Activated naive CD4-positive, alpha-beta T cell treated with anti-CD3 and anti-CD28 coated beads, Interleukin-2, amount 50 U/mL, for 16 hours (primary cell): ENCODE measurements around the gene FHIT.
"Not testable (repeated sequence)": the region's sequence is repeated elsewhere in the genome, so short reads cannot be mapped to it uniquely, and the experiment has no call there.

ENCODE experiments used
- DNase-seq: peaks from one replicate; pipeline ENCODE4 v3.0.0-alpha.2; 2020

Gene FHIT

GRCh38 chr3:61051666-61052065 lies 199.6 kb downstream of the FHIT start:
- DNase-seq = no peak

- DNase-seq = not testable (repeated sequence)
Measured at GRCh38 chr3:61045169-61045568, 206.1 kb downstream of the FHIT start.

GRCh38 chr3:61043156-61043555 lies 208.1 kb downstream of the FHIT start:
- DNase-seq = no peak

GRCh38 chr3:61040618-61041017 lies 210.6 kb downstream of the FHIT start:
- DNase-seq = no peak

GRCh38 chr3:61035573-61035972 lies 215.7 kb downstream of the FHIT start:
- no peak for DNase-seq

GRCh38 chr3:61032991-61033390 lies 218.3 kb downstream of the FHIT start:
- no peak for DNase-seq

GRCh38 chr3:61031503-61031902 lies 219.7 kb downstream of the FHIT start:
- no peak for DNase-seq

- no peak for DNase-seq
Measured at GRCh38 chr3:61030469-61031035, 220.7 kb downstream of the FHIT start.

- no peak for DNase-seq
Measured at GRCh38 chr3:61029194-61029593, 222.1 kb downstream of the FHIT start.

GRCh38 chr3:61018807-61019206 lies 232.4 kb downstream of the FHIT start:
- no peak for DNase-seq

- DNase-seq = not testable (repeated sequence)
Measured at GRCh38 chr3:61017028-61017427, 234.2 kb downstream of the FHIT start.

- DNase-seq = no peak
Measured at GRCh38 chr3:61015859-61016258, 235.4 kb downstream of the FHIT start.

- DNase-seq = no peak
Measured at GRCh38 chr3:61015408-61015807, 235.8 kb downstream of the FHIT start.

- DNase-seq = no peak
Measured at GRCh38 chr3:61008998-61009380, 242.3 kb downstream of the FHIT start.

GRCh38 chr3:61008153-61008997 lies 242.9 kb downstream of the FHIT start:
- DNase-seq = no peak

GRCh38 chr3:61005591-61005990 lies 245.7 kb downstream of the FHIT start:
- DNase-seq = no peak

- DNase-seq = no peak
Measured at GRCh38 chr3:60998858-60999257, 252.4 kb downstream of the FHIT start.

GRCh38 chr3:60992395-60992794 lies 258.9 kb downstream of the FHIT start:
- no peak for DNase-seq

- DNase-seq = no peak
Measured at GRCh38 chr3:60990442-60990730, 260.9 kb downstream of the FHIT start.

GRCh38 chr3:60989626-60990441 lies 261.4 kb downstream of the FHIT start:
- DNase-seq = no peak

GRCh38 chr3:60987191-60987590 lies 264.1 kb downstream of the FHIT start:
- not testable (repeated sequence) for DNase-seq

GRCh38 chr3:60986552-60986951 lies 264.7 kb downstream of the FHIT start:
- DNase-seq = no peak

- no peak for DNase-seq
Measured at GRCh38 chr3:60983906-60984305, 267.3 kb downstream of the FHIT start.

GRCh38 chr3:60980342-60980692 lies 270.9 kb downstream of the FHIT start:
- no peak for DNase-seq
